CD4-positive, alpha-beta T cell treated with Interleukin-2 at 100 ng/mL for 4 hours (primary cell): Measurements from ENCODE around the gene XPR1.
"Not testable (repeated sequence)": the region's sequence is repeated elsewhere in the genome, so short reads cannot be mapped to it uniquely, and the experiment has no call there.

ENCODE experiments used
- DNase-seq: peaks from one replicate; pipeline ENCODE4 v3.0.0-alpha.2; 2020; ENCODE audit warnings: low spot score

XPR1 gene

GRCh38 chr1:180785887-180786286 is 154.1 kb downstream of the XPR1 start:
- DNase-seq: no peak

- DNase-seq: no peak
These were observed 154.8 kb downstream of the XPR1 start for GRCh38 chr1:180786624-180787023.

- DNase-seq: no peak
These were observed 155.9 kb downstream of the XPR1 start for GRCh38 chr1:180787628-180788307.

GRCh38 chr1:180789460-180789859 is 157.6 kb downstream of the XPR1 start:
- no peak for DNase-seq

GRCh38 chr1:180791152-180791551 is 159.3 kb downstream of the XPR1 start:
- DNase-seq: not testable (repeated sequence)

- peak; percentile 1 for DNase-seq
These were observed 160.0 kb downstream of the XPR1 start for GRCh38 chr1:180791806-180792205.

- DNase-seq: no peak
These were observed 161.6 kb downstream of the XPR1 start for GRCh38 chr1:180793451-180793850.

GRCh38 chr1:180796897-180797640 is 165.2 kb downstream of the XPR1 start:
- DNase-seq: no peak

GRCh38 chr1:180800945-180801344 is 169.1 kb downstream of the XPR1 start:
- DNase-seq: no peak

GRCh38 chr1:180802813-180803212 is 171.0 kb downstream of the XPR1 start:
- no peak for DNase-seq

GRCh38 chr1:180805316-180805715 is 173.5 kb downstream of the XPR1 start:
- no peak for DNase-seq

GRCh38 chr1:180811298-180811697 is 179.5 kb downstream of the XPR1 start:
- DNase-seq: no peak

- no peak for DNase-seq
These were observed 180.1 kb downstream of the XPR1 start for GRCh38 chr1:180811886-180812285.

GRCh38 chr1:180814258-180814657 is 182.4 kb downstream of the XPR1 start:
- DNase-seq: no peak

GRCh38 chr1:180815188-180815587 is 183.4 kb downstream of the XPR1 start:
- no peak for DNase-seq

GRCh38 chr1:180816132-180816531 is 184.3 kb downstream of the XPR1 start:
- DNase-seq: no peak

GRCh38 chr1:180821970-180822369 is 190.1 kb downstream of the XPR1 start:
- DNase-seq: no peak

GRCh38 chr1:180831507-180831906 is 199.7 kb downstream of the XPR1 start:
- not testable (repeated sequence) for DNase-seq

- DNase-seq: not testable (repeated sequence)
These were observed 201.4 kb downstream of the XPR1 start for GRCh38 chr1:180833180-180833579.

GRCh38 chr1:180836449-180836848 is 204.6 kb downstream of the XPR1 start:
- no peak for DNase-seq

GRCh38 chr1:180837020-180837419 is 205.2 kb downstream of the XPR1 start:
- DNase-seq: peak; percentile 1

- DNase-seq: no peak
These were observed 206.7 kb downstream of the XPR1 start for GRCh38 chr1:180838535-180838934.

GRCh38 chr1:180839547-180839946 is 207.7 kb downstream of the XPR1 start:
- DNase-seq: no peak

- no peak for DNase-seq
These were observed 209.6 kb downstream of the XPR1 start for GRCh38 chr1:180841415-180841814.
